Neural cell (in vitro differentiated cells): Measurements from ENCODE around the gene AASDH. TPM values are rescaled to one million over a fixed set of nuclear protein-coding genes. Genes with fewer than 3 reads are reported as not detected.
A peak's percentile ranks its signal among the peaks of the same experiment; 100 is the strongest.

Source experiments
- H2AFZ ChIP-seq: fragments of 200-600, 300-800 bp; sonication (generic), shearing (Covaris generic); 2 replicates; pipeline ENCODE4 v1.6.0; 2014; ENCODE audit warnings: low read depth, mild to moderate bottlenecking, antibody characterized with exemption, low read length, moderate library complexity
- H3F3A ChIP-seq: fragments of 200-600 bp; shearing (Covaris generic); 2 replicates; pipeline ENCODE4 v1.6.1; 2016; ENCODE audit warnings: mild to moderate bottlenecking, moderate library complexity, mixed read lengths, antibody characterized with exemption, low read length; ENCODE audit not compliant: insufficient read depth, poor library complexity, severe bottlenecking
- H3K27ac ChIP-seq: fragments of 200-600, 300-800 bp; sonication (generic), shearing (Covaris generic); 2 replicates; pipeline ENCODE4 v1.5.1; 2014; ENCODE audit warnings: mild to moderate bottlenecking, low read length, moderate library complexity
- H3K27me3 ChIP-seq: fragments of 300-800, 200-600 bp; sonication (generic), shearing (Covaris generic); 2 replicates; pipeline ENCODE4 v1.6.0; 2014; ENCODE audit warnings: mild to moderate bottlenecking, low read depth, low read length, moderate library complexity; ENCODE audit not compliant: insufficient read depth
- H3K36me3 ChIP-seq: fragments of 300-800, 200-600 bp; sonication (generic), shearing (Covaris generic); 2 replicates; pipeline ENCODE4 v1.5.1; 2014; ENCODE audit warnings: mild to moderate bottlenecking, antibody characterized with exemption, low read length, moderate library complexity; ENCODE audit not compliant: insufficient read depth
- H3K4me2 ChIP-seq: fragments of 300-800, 200-600 bp; sonication (generic), shearing (Covaris generic); 2 replicates; pipeline ENCODE4 v1.6.0; 2014; ENCODE audit warnings: mild to moderate bottlenecking, low read length
- H3K4me3 ChIP-seq: fragments of 300-800, 200-600 bp; sonication (generic), shearing (Covaris generic); 2 replicates; pipeline ENCODE4 v1.5.1; 2014; ENCODE audit warnings: mild to moderate bottlenecking, low read length, moderate library complexity
- H3K79me2 ChIP-seq: fragments of 200-600 bp; shearing (Covaris generic); replicated peaks from 2 replicates; pipeline ENCODE4 v1.6.0; 2014; ENCODE audit warnings: mild to moderate bottlenecking, low read length, moderate library complexity; ENCODE audit not compliant: insufficient read depth
- H3K9ac ChIP-seq: fragments of 300-800, 200-600 bp; sonication (generic), shearing (Covaris generic); 2 replicates; pipeline ENCODE4 v1.6.1; 2016; ENCODE audit warnings: mild to moderate bottlenecking, low read length, mixed read lengths
- H3K9me2 ChIP-seq: fragments of 200-600 bp; shearing (Covaris generic); 2 replicates; pipeline ENCODE4 v1.6.1; 2016; ENCODE audit warnings: mild to moderate bottlenecking, low read length, mixed read lengths; ENCODE audit not compliant: insufficient read depth
- H3K9me3 ChIP-seq: fragments of 200-600, 300-800 bp; sonication (generic), shearing (Covaris generic); 2 replicates; pipeline ENCODE4 v1.6.1; 2016; ENCODE audit warnings: mild to moderate bottlenecking, mixed run types, low read length, moderate library complexity, mixed read lengths
- H4K20me1 ChIP-seq: fragments of 200-600 bp; shearing (Covaris generic); 2 replicates; pipeline ENCODE4 v1.6.1; 2016; ENCODE audit warnings: mild to moderate bottlenecking, mixed run types; ENCODE audit not compliant: insufficient read depth
- EP300 ChIP-seq: fragments of 450-650 bp; conservative IDR thresholded peaks from 2 replicates; pipeline ENCODE4 v1.6.1; 2014; ENCODE audit warnings: antibody characterized with exemption, mild to moderate bottlenecking, moderate library complexity; ENCODE audit not compliant: poor library complexity, severe bottlenecking
- EZH2 ChIP-seq: fragments of 200-600, 300-800 bp; shearing (Covaris generic), sonication (generic); IDR thresholded peaks from 2 replicates; pipeline ENCODE4 v1.6.1; 2014; ENCODE audit warnings: antibody characterized with exemption, low read length, borderline replicate concordance, mild to moderate bottlenecking; ENCODE audit not compliant: insufficient read depth, poor library complexity, severe bottlenecking
- MXI1 ChIP-seq: fragments of 450-650 bp; conservative IDR thresholded peaks from 2 replicates; pipeline ENCODE4 v1.6.1; 2014; ENCODE audit warnings: antibody characterized with exemption, mild to moderate bottlenecking; ENCODE audit not compliant: poor library complexity, severe bottlenecking
- POLR2AphosphoS5 ChIP-seq: IDR thresholded peaks from 2 replicates; pipeline ENCODE4 v1.6.1; 2012
- RAD21 ChIP-seq: fragments of 450-650 bp; conservative IDR thresholded peaks from 2 replicates; pipeline ENCODE4 v1.6.1; 2014; ENCODE audit warnings: antibody characterized with exemption, mild to moderate bottlenecking, moderate library complexity
- REST ChIP-seq: IDR thresholded peaks from 2 replicates; pipeline ENCODE4 v1.6.1; 2012; ENCODE audit warnings: borderline replicate concordance
- SMC3 ChIP-seq: fragments of 450-650 bp; conservative IDR thresholded peaks from 2 replicates; pipeline ENCODE4 v1.6.1; 2014; ENCODE audit warnings: antibody characterized with exemption, mild to moderate bottlenecking, moderate library complexity; ENCODE audit not compliant: poor library complexity
- TAF1 ChIP-seq: IDR thresholded peaks from 2 replicates; pipeline ENCODE4 v1.6.1; 2012; ENCODE audit warnings: low read depth
- polyA plus RNA-seq: library from polyadenylated mRNA; depleted of rRNA; stranded (reverse); fragments of >200 nt; gene quantifications from 2 replicates; pipeline ENCODE4 v1.2.3, GENCODE V29; 2014
- TF ChIP-seq, protein P1 (sequence below): fragments of 450-650 bp; IDR thresholded peaks from 2 replicates; pipeline ENCODE4 v1.5.1; 2014; ENCODE audit warnings: antibody characterized with exemption, mild to moderate bottlenecking, moderate library complexity; ENCODE audit not compliant: poor library complexity, severe bottlenecking

The AASDH gene
- polyA plus RNA-seq, 1 donor from 2014 or later, result 21.8 TPM

DNA sequence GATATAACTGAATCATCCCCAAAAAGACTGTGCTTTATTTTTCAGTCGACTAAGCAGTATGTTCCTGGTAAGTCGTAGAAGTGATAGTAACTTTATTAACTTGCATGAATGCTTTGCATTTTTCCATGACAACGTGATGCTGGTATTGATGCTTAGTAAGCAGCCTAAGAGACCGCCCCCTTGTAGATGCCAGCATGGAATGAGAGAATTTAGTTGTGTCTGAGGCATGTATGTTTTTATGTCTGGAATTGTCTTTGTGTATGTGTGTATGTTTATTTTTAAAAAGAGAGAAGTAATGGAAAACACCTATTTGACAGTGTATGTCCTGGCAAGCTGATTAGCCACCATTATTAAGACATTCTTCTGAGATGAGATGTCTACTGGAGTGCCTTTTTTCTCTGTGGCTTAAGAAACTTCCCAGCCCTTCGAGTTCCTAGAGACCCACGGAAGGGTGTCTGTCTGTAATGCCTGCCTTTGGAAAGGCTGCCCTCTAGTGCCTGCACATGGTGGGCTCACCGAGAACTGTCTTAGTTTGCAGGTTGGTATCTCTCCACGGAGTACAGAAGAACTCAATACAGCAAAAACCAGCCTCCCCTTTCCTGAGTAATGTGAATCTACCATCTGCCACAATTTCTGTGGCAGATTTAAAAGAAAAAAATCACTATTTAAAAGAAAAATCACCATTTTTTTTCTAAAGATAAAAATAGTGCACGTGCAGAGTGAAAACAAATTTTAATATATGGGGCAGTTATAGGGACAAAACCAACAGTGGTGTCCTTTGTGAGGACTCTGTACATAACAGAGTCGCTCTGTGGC is 85.9 kb downstream of the AASDH start:
- Histone ChIP-seq H3K27ac (no peak overlapping the region), H3K36me3 (no peaks in the 10 kb centered on the region), H4K20me1 (no peaks in the 10 kb centered on the region), H3K4me2 (no peak overlapping the region), H3K79me2 (no peaks in the 10 kb centered on the region), H3K9me2 (no peaks in the 10 kb centered on the region), H3K27me3 (no peaks in the 10 kb centered on the region), H3F3A (no peaks in the 10 kb centered on the region), H3K4me3 (no peak overlapping the region), H3K9ac (no peak overlapping the region), H2AFZ (no peak overlapping the region), H3K9me3 (no peaks in the 10 kb centered on the region)
- TF ChIP-seq REST (no peak), EZH2 (no peak), EP300 (no peak), TAF1 (no peak), RAD21 (peak; percentile 94), SMC3 (peak; percentile 83), POLR2AphosphoS5 (no peak)
- TF ChIP-seq, protein P1, sequence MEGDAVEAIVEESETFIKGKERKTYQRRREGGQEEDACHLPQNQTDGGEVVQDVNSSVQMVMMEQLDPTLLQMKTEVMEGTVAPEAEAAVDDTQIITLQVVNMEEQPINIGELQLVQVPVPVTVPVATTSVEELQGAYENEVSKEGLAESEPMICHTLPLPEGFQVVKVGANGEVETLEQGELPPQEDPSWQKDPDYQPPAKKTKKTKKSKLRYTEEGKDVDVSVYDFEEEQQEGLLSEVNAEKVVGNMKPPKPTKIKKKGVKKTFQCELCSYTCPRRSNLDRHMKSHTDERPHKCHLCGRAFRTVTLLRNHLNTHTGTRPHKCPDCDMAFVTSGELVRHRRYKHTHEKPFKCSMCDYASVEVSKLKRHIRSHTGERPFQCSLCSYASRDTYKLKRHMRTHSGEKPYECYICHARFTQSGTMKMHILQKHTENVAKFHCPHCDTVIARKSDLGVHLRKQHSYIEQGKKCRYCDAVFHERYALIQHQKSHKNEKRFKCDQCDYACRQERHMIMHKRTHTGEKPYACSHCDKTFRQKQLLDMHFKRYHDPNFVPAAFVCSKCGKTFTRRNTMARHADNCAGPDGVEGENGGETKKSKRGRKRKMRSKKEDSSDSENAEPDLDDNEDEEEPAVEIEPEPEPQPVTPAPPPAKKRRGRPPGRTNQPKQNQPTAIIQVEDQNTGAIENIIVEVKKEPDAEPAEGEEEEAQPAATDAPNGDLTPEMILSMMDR, result peak; percentile 89

DNA sequence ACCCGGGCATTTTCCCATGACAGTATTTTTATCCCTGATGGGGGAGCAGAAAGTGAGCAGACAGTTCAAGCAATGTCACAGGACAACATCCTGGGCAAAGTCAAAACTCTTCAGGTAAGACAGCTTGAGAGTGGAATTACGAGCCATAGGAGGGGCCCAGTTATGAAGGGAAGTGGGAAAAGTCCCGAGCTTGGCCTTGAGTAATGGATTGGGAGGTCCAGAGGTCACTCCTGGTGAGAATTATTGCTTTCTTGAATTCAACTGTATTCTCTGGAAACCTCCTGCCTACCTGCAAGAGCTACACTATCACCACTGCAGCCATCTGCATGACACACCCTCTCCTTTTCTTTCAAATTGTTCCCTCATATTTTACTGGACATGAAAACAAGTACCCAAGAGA is 89.1 kb downstream of the AASDH start:
- no peak for TF ChIP-seq EP300
- TF ChIP-seq EZH2, result no peak
- TF ChIP-seq MXI1, result no peak
- TF ChIP-seq TAF1, result no peak
- no peak for TF ChIP-seq POLR2AphosphoS5
- TF ChIP-seq REST, result no peak
- no peak for TF ChIP-seq RAD21
- TF ChIP-seq, protein P1, result no peak
- TF ChIP-seq SMC3, result no peak
- Histone ChIP-seq H3K9me3 (no peaks in the 10 kb centered on the region), H2AFZ (no peak overlapping the region), H3K4me3 (no peak overlapping the region), H3K9me2 (no peaks in the 10 kb centered on the region), H3K36me3 (no peaks in the 10 kb centered on the region), H3K9ac (no peak overlapping the region), H3K27ac (no peak overlapping the region), H3K79me2 (no peaks in the 10 kb centered on the region), H4K20me1 (no peaks in the 10 kb centered on the region), H3K4me2 (no peak overlapping the region), H3F3A (no peaks in the 10 kb centered on the region), H3K27me3 (no peaks in the 10 kb centered on the region)
